Nucleus accumbens (tissue), 56 donors: Measurements from ENCODE around the gene AMIGO2.
"Not testable (repeated sequence)": the region's sequence is repeated elsewhere in the genome, so short reads cannot be mapped to it uniquely, and the experiment has no call there.

Experiments
- DNase-seq, 56 donors: peaks; one replicate each; lab custom pipeline; 2025; lab: John Stamatoyannopoulos, UW

The AMIGO2 gene

GRCh38 chr12:47075192-47076084, 4.3 kb downstream of the AMIGO2 start:
- no peak for DNase-seq

GRCh38 chr12:47074757-47075156, 5.0 kb downstream of the AMIGO2 start:
- no peak for DNase-seq

GRCh38 chr12:47073951-47074350, 5.8 kb downstream of the AMIGO2 start:
- no peak for DNase-seq

GRCh38 chr12:47071241-47071852, 8.4 kb downstream of the AMIGO2 start:
- no peak for DNase-seq

GRCh38 chr12:47070310-47070709, 9.4 kb downstream of the AMIGO2 start:
- DNase-seq, result no peak

GRCh38 chr12:47068539-47068938, 11.2 kb downstream of the AMIGO2 start:
- no peak for DNase-seq

GRCh38 chr12:47067771-47068431, 11.9 kb downstream of the AMIGO2 start:
- DNase-seq, result no peak

GRCh38 chr12:47067176-47067575, 12.6 kb downstream of the AMIGO2 start:
- DNase-seq, result no peak

GRCh38 chr12:47066278-47067025, 13.3 kb downstream of the AMIGO2 start:
- DNase-seq, result no peak

- no peak for DNase-seq
These were observed 14.2 kb downstream of the AMIGO2 start for GRCh38 chr12:47065546-47065945.

- not testable (repeated sequence) for DNase-seq
These were observed 21.1 kb downstream of the AMIGO2 start for GRCh38 chr12:47058640-47059039.

- not testable (repeated sequence) for DNase-seq
These were observed 22.8 kb downstream of the AMIGO2 start for GRCh38 chr12:47056944-47057343.

GRCh38 chr12:47055856-47056255, 23.9 kb downstream of the AMIGO2 start:
- not testable (repeated sequence) for DNase-seq

- DNase-seq, result no peak
These were observed 25.1 kb downstream of the AMIGO2 start for GRCh38 chr12:47054659-47055058.

GRCh38 chr12:47053961-47054360, 25.8 kb downstream of the AMIGO2 start:
- no peak for DNase-seq

GRCh38 chr12:47052274-47052673, 27.5 kb downstream of the AMIGO2 start:
- no peak for DNase-seq

GRCh38 chr12:47051291-47051690, 28.5 kb downstream of the AMIGO2 start:
- DNase-seq, result not testable (repeated sequence)

GRCh38 chr12:47048541-47048940, 31.2 kb downstream of the AMIGO2 start:
- no peak for DNase-seq

- no peak for DNase-seq
These were observed 38.4 kb downstream of the AMIGO2 start for GRCh38 chr12:47041327-47041726.

GRCh38 chr12:47039756-47040155, 40.0 kb downstream of the AMIGO2 start:
- no peak for DNase-seq

GRCh38 chr12:47039079-47039478, 40.7 kb downstream of the AMIGO2 start:
- no peak for DNase-seq
